PC-9 (cell line): ENCODE results near the gene LEKR1.

Experiments
- CTCF ChIP-seq: fragments of 200-600 bp; sonication (generic); conservative IDR thresholded peaks from 2 replicates; pipeline ENCODE4 v1.6.1; 2017; ENCODE audit warnings: mixed run types, antibody characterized with exemption, mild to moderate bottlenecking, moderate library complexity
- EZH2 ChIP-seq: fragments of 200-600 bp; sonication (generic); IDR thresholded peaks from 2 replicates; pipeline ENCODE4 v1.8.0; 2017; ENCODE audit warnings: antibody characterized with exemption, low read depth

- TF ChIP-seq CTCF, result no peak
- no peak for TF ChIP-seq EZH2
These were observed 18.1 kb upstream of the LEKR1 start for GRCh38 chr3:156808025-156808424.
